PC-3 (cell line): ENCODE results near the gene SNRNP70. TPM values are rescaled to one million over a fixed set of nuclear protein-coding genes. Genes with fewer than 3 reads are reported as not detected.

ENCODE experiments used
- ATAC-seq: fragments of 200-7000 bp; cut with Tn5 transposase; 2 replicates; pipeline ENCODE4 v1.9.1; 2020; ENCODE audit warnings: mild to moderate bottlenecking, moderate library complexity
- BruUV-seq: library from RNA; stranded (reverse); fragments of 400-500 nt; replicated peaks from 2 replicates; lab custom pipeline; 2021; lab: Mats Ljungman, UMichigan
- CTCF ChIA-PET: fragments of 300-600 bp; sonication (Branson Sonifier 250); formaldehyde crosslinking; loops from one replicate; lab custom pipeline; 2022; ENCODE audit warnings: antibody characterized with exemption; lab: Charles Lee
- POLR2A ChIA-PET: fragments of 300-600 bp; sonication (Branson Sonifier 250); formaldehyde crosslinking; loops from one replicate; lab custom pipeline; 2022; ENCODE audit warnings: antibody characterized with exemption; ENCODE audit not compliant: unreplicated experiment; lab: Charles Lee
- DNase-seq: peaks from one replicate; pipeline ENCODE4 v3.0.0-alpha.2; 2015
- H2AFZ ChIP-seq: fragments of 300-600 bp; sonication (generic); 2 replicates; pipeline ENCODE4 v1.6.0; 2016; ENCODE audit warnings: antibody characterized with exemption, low read length
- H3F3A ChIP-seq: fragments of 300-600 bp; sonication (generic); one replicate; pipeline ENCODE4 v1.6.0; 2017; ENCODE audit warnings: antibody characterized with exemption, low read length, control low read depth, mild to moderate bottlenecking; ENCODE audit not compliant: unreplicated experiment
- H3K27ac ChIP-seq: fragments of 300-600 bp; sonication (generic); 2 replicates; pipeline ENCODE4 v1.5.1; 2016; ENCODE audit warnings: mild to moderate bottlenecking, low read length
- H3K27me3 ChIP-seq: fragments of 300-600 bp; sonication (generic); 2 replicates; pipeline ENCODE4 v1.6.1; 2016; ENCODE audit warnings: low read length, mixed read lengths
- H3K36me3 ChIP-seq: fragments of 300-600 bp; sonication (generic); 2 replicates; pipeline ENCODE4 v1.6.1; 2016; ENCODE audit warnings: low read depth, mixed run types, low read length, mixed read lengths
- H3K4me1 ChIP-seq: fragments of 300-600 bp; sonication (generic); 2 replicates; pipeline ENCODE4 v1.5.1; 2016; ENCODE audit warnings: low read length; ENCODE audit not compliant: insufficient read depth
- H3K4me2 ChIP-seq: fragments of 300-600 bp; sonication (generic); 2 replicates; pipeline ENCODE4 v1.6.0; 2016; ENCODE audit warnings: low read length
- H3K4me3 ChIP-seq: fragments of 300-600 bp; sonication (generic); 2 replicates; pipeline ENCODE4 v1.5.1; 2016; ENCODE audit warnings: mild to moderate bottlenecking, low read length, mixed read lengths
- H3K79me2 ChIP-seq: fragments of 300-600 bp; sonication (generic); 2 replicates; pipeline ENCODE4 v1.6.1; 2017; ENCODE audit warnings: low read length, mixed read lengths
- H3K9ac ChIP-seq: fragments of 300-600 bp; sonication (generic); 2 replicates; pipeline ENCODE4 v1.6.0; 2016; ENCODE audit warnings: mild to moderate bottlenecking, low read length
- H3K9me2 ChIP-seq: fragments of 300-600 bp; sonication (generic); replicated peaks from 2 replicates; pipeline ENCODE4 v1.6.1; 2016; ENCODE audit warnings: mixed run types, low read length, mixed read lengths
- H3K9me3 ChIP-seq: fragments of 300-600 bp; sonication (generic); 2 replicates; pipeline ENCODE4 v1.6.1; 2016; ENCODE audit warnings: low read length, mixed read lengths
- H4K20me1 ChIP-seq: fragments of 300-600 bp; sonication (generic); 2 replicates; pipeline ENCODE4 v1.6.1; 2016; ENCODE audit warnings: low read length, mixed read lengths
- CTCF ChIP-seq: fragments of 300-600 bp; sonication (generic); conservative IDR thresholded peaks from 2 replicates; pipeline ENCODE4 v1.5.1; 2017; ENCODE audit warnings: antibody characterized with exemption, low read depth, mild to moderate bottlenecking, low read length
- EZH2 ChIP-seq: fragments of 300-600 bp; sonication (generic); IDR thresholded peaks from one replicate; pipeline ENCODE4 v1.6.1; 2017; ENCODE audit warnings: antibody characterized with exemption, mild to moderate bottlenecking, low read length; ENCODE audit not compliant: unreplicated experiment
- EZH2phosphoT487 ChIP-seq: fragments of 300-600 bp; sonication (generic); IDR thresholded peaks from 2 replicates; pipeline ENCODE4 v1.6.1; 2018; ENCODE audit warnings: mild to moderate bottlenecking, antibody characterized with exemption, low read length, borderline replicate concordance
- intact Hi-C: fragments of 100-400 bp; cut with micrococcal nuclease; formaldehyde crosslinking; loops from 2 replicates; pipeline ENCODE4 v1.9.0; 2023
- total RNA-seq: library from RNA; depleted of rRNA; stranded (reverse); fragments of >200 nt; gene quantifications from 2 replicates; pipeline ENCODE4 v1.2.3, GENCODE V29; 2014

Gene SNRNP70
- total RNA-seq, 1 experiment from 2014 or later: 367 TPM

GRCh38 chr19:49151267-49152118 lies 66.2 kb downstream of the SNRNP70 start:
- Histone ChIP-seq H3K79me2 (no peaks in the 10 kb centered on the region), H3K4me3 (peak overlapping the region; percentile 71), H3K9ac (peak overlapping the region; percentile 75; the same call in 1 of the 2 replicates), H4K20me1 (no peaks in the 10 kb centered on the region), H3K27ac (peak overlapping the region; percentile 13; the same call in 1 of the 2 replicates), H3K4me1 (peaks cover 25% of the 10 kb centered on the region), H3K9me2 (no peaks in the 10 kb centered on the region), H3K27me3 (no peaks in the 10 kb centered on the region), H3F3A (no peaks in the 10 kb centered on the region), H2AFZ (no peak overlapping the region), H3K4me2 (peak overlapping the region; percentile 91), H3K9me3 (no peaks in the 10 kb centered on the region), H3K36me3 (no peaks in the 10 kb centered on the region)
- TF ChIP-seq EZH2 (no peak), EZH2phosphoT487 (no peak), CTCF (no peak)
- ATAC-seq (peak; percentile 41), DNase-seq (peak; percentile 95)
- no TSS peak for BruUV-seq
- intact Hi-C loops: no loop called here
- ChIA-PET POLR2A (interaction anchor here (0.7 kb wide), 1 partner anchor 159 kb away, joined by 3 read pairs; no protein-coding TSS in a partner anchor), CTCF (interaction anchor here (1.1 kb wide), 1 partner anchor 54 kb away, joined by 4 read pairs; no protein-coding TSS in a partner anchor)

GRCh38 chr19:49152119-49152550 lies 66.9 kb downstream of the SNRNP70 start:
- Histone ChIP-seq H3K4me2 (no peak overlapping the region), H3F3A (no peaks in the 10 kb centered on the region), H3K36me3 (no peaks in the 10 kb centered on the region), H4K20me1 (no peaks in the 10 kb centered on the region), H3K27me3 (no peaks in the 10 kb centered on the region), H2AFZ (no peak overlapping the region), H3K9me2 (no peaks in the 10 kb centered on the region), H3K27ac (no peak overlapping the region), H3K79me2 (no peaks in the 10 kb centered on the region), H3K4me1 (peaks cover 25% of the 10 kb centered on the region), H3K4me3 (no peak overlapping the region), H3K9me3 (no peaks in the 10 kb centered on the region), H3K9ac (no peak overlapping the region)
- intact Hi-C loops: no loop called here
- no peak for ATAC-seq
- no TSS peak for BruUV-seq
- POLR2A ChIA-PET: no interaction called here
- TF ChIP-seq CTCF (no peak), EZH2 (no peak), EZH2phosphoT487 (no peak)
- CTCF ChIA-PET: no interaction called here
- no peak for DNase-seq
